GM23248 (cell line): ENCODE results near the gene TNRC6B.

ENCODE experiments used
- EZH2 ChIP-seq: fragments of 200-600 bp; sonication (generic); IDR thresholded peaks from 2 replicates; pipeline ENCODE4 v1.6.1; 2018; ENCODE audit warnings: antibody characterized with exemption, mild to moderate bottlenecking; ENCODE audit not compliant: insufficient read depth, poor library complexity, severe bottlenecking
- EZH2phosphoT487 ChIP-seq: fragments of 200-600 bp; sonication (generic); IDR thresholded peaks from 2 replicates; pipeline ENCODE4 v1.6.1; 2018; ENCODE audit warnings: antibody characterized with exemption, moderate library complexity, mild to moderate bottlenecking, low read depth; ENCODE audit not compliant: insufficient read depth

GRCh38 chr22:40176921-40177737 lies 596 bp upstream of the TNRC6B start:
- TF ChIP-seq EZH2 = no peak
- TF ChIP-seq EZH2phosphoT487 = no peak
